Measurements from ENCODE around the gene NCOA3.
"Not testable (repeated sequence)": the region's sequence is repeated elsewhere in the genome, so short reads cannot be mapped to it uniquely, and the experiment has no call there.

Gene NCOA3

GRCh38 chr20:47551222-47551621 is 49.5 kb downstream of the NCOA3 start:
- H3K4me3 ChIP-seq (ENCODE audit: low read length in 2 of 2) = no peak overlapping the region
- no peak overlapping the region for H3K27ac ChIP-seq (ENCODE audit: low read depth in 2 of 2, low read length in 2 of 2)
- peaks cover 0 to 3% of the 10 kb centered on the region in 2 donors for H3K36me3 ChIP-seq (ENCODE audit: control insufficient read depth in 2 of 2, insufficient read depth in 2 of 2, low read length in 2 of 2)
- H3K27me3 ChIP-seq (ENCODE audit: control insufficient read depth in 2 of 2, insufficient read depth in 2 of 2, low read length in 2 of 2) = no peaks in the 10 kb centered on the region
- H3K9me3 ChIP-seq (ENCODE audit: control insufficient read depth in 2 of 2, low read length in 2 of 2) = no peaks in the 10 kb centered on the region
- no peak overlapping the region for H3K9ac ChIP-seq (ENCODE audit: low read depth in 1 of 2, low read length in 2 of 2)
- H3K4me1 ChIP-seq (ENCODE audit: control insufficient read depth in 2 of 2, insufficient read depth in 2 of 2, low read length in 2 of 2) = no peaks in the 10 kb centered on the region

GRCh38 chr20:47551841-47552240 is 50.2 kb downstream of the NCOA3 start:
- Histone ChIP-seq H3K27me3 (ENCODE audit: control insufficient read depth in 2 of 2, insufficient read depth in 2 of 2, low read length in 2 of 2) (no peaks in the 10 kb centered on the region), H3K4me1 (ENCODE audit: control insufficient read depth in 2 of 2, insufficient read depth in 2 of 2, low read length in 2 of 2) (no peaks in the 10 kb centered on the region), H3K36me3 (ENCODE audit: control insufficient read depth in 2 of 2, insufficient read depth in 2 of 2, low read length in 2 of 2) (peaks cover 0 to 3% of the 10 kb centered on the region in 2 donors), H3K9ac (ENCODE audit: low read depth in 1 of 2, low read length in 2 of 2) (no peak overlapping the region), H3K27ac (ENCODE audit: low read depth in 2 of 2, low read length in 2 of 2) (no peak overlapping the region), H3K9me3 (ENCODE audit: control insufficient read depth in 2 of 2, low read length in 2 of 2) (no peaks in the 10 kb centered on the region), H3K4me3 (ENCODE audit: low read length in 2 of 2) (no peak overlapping the region)

- Histone ChIP-seq H3K27ac (ENCODE audit: low read depth in 2 of 2, low read length in 2 of 2) (no peak overlapping the region), H3K4me3 (ENCODE audit: low read length in 2 of 2) (no peak overlapping the region), H3K4me1 (ENCODE audit: control insufficient read depth in 2 of 2, insufficient read depth in 2 of 2, low read length in 2 of 2) (peaks cover 0 to 2% of the 10 kb centered on the region in 2 donors), H3K27me3 (ENCODE audit: control insufficient read depth in 2 of 2, insufficient read depth in 2 of 2, low read length in 2 of 2) (no peaks in the 10 kb centered on the region), H3K36me3 (ENCODE audit: control insufficient read depth in 2 of 2, insufficient read depth in 2 of 2, low read length in 2 of 2) (peaks cover 0 to 3% of the 10 kb centered on the region in 2 donors), H3K9ac (ENCODE audit: low read depth in 1 of 2, low read length in 2 of 2) (no peak overlapping the region), H3K9me3 (ENCODE audit: control insufficient read depth in 2 of 2, low read length in 2 of 2) (no peaks in the 10 kb centered on the region)
These were observed 51.3 kb downstream of the NCOA3 start for GRCh38 chr20:47552996-47553395.

GRCh38 chr20:47553594-47554235 is 52.0 kb downstream of the NCOA3 start:
- not testable (repeated sequence) for H3K27me3 ChIP-seq (ENCODE audit: control insufficient read depth in 2 of 2, insufficient read depth in 2 of 2, low read length in 2 of 2); H3K36me3 ChIP-seq (ENCODE audit: control insufficient read depth in 2 of 2, insufficient read depth in 2 of 2, low read length in 2 of 2); H3K9ac ChIP-seq (ENCODE audit: low read depth in 1 of 2, low read length in 2 of 2); H3K4me3 ChIP-seq (ENCODE audit: low read length in 2 of 2); H3K27ac ChIP-seq (ENCODE audit: low read depth in 2 of 2, low read length in 2 of 2); H3K9me3 ChIP-seq (ENCODE audit: control insufficient read depth in 2 of 2, low read length in 2 of 2); H3K4me1 ChIP-seq (ENCODE audit: control insufficient read depth in 2 of 2, insufficient read depth in 2 of 2, low read length in 2 of 2)

GRCh38 chr20:47554283-47554682 is 52.6 kb downstream of the NCOA3 start:
- not testable (repeated sequence) for H3K27ac ChIP-seq (ENCODE audit: low read depth in 2 of 2, low read length in 2 of 2); H3K4me3 ChIP-seq (ENCODE audit: low read length in 2 of 2); H3K9ac ChIP-seq (ENCODE audit: low read depth in 1 of 2, low read length in 2 of 2); H3K36me3 ChIP-seq (ENCODE audit: control insufficient read depth in 2 of 2, insufficient read depth in 2 of 2, low read length in 2 of 2); H3K4me1 ChIP-seq (ENCODE audit: control insufficient read depth in 2 of 2, insufficient read depth in 2 of 2, low read length in 2 of 2); H3K27me3 ChIP-seq (ENCODE audit: control insufficient read depth in 2 of 2, insufficient read depth in 2 of 2, low read length in 2 of 2); H3K9me3 ChIP-seq (ENCODE audit: control insufficient read depth in 2 of 2, low read length in 2 of 2)

- peaks cover 0 to 5% of the 10 kb centered on the region in 2 donors for H3K4me1 ChIP-seq (ENCODE audit: control insufficient read depth in 2 of 2, insufficient read depth in 2 of 2, low read length in 2 of 2)
- H3K9ac ChIP-seq (ENCODE audit: low read depth in 1 of 2, low read length in 2 of 2) = no peak overlapping the region
- H3K4me3 ChIP-seq (ENCODE audit: low read length in 2 of 2) = no peak overlapping the region
- no peaks in the 10 kb centered on the region for H3K27me3 ChIP-seq (ENCODE audit: control insufficient read depth in 2 of 2, insufficient read depth in 2 of 2, low read length in 2 of 2)
- H3K36me3 ChIP-seq (ENCODE audit: control insufficient read depth in 2 of 2, insufficient read depth in 2 of 2, low read length in 2 of 2) = peaks cover 0 to 3% of the 10 kb centered on the region in 2 donors
- H3K9me3 ChIP-seq (ENCODE audit: control insufficient read depth in 2 of 2, low read length in 2 of 2) = no peaks in the 10 kb centered on the region
- no peak overlapping the region for H3K27ac ChIP-seq (ENCODE audit: low read depth in 2 of 2, low read length in 2 of 2)
These were observed 55.5 kb downstream of the NCOA3 start for GRCh38 chr20:47557218-47557617.

GRCh38 chr20:47557791-47558190 is 56.1 kb downstream of the NCOA3 start:
- Histone ChIP-seq H3K36me3 (ENCODE audit: control insufficient read depth in 2 of 2, insufficient read depth in 2 of 2, low read length in 2 of 2) (peaks cover 0 to 3% of the 10 kb centered on the region in 2 donors), H3K4me3 (ENCODE audit: low read length in 2 of 2) (no peak overlapping the region), H3K9me3 (ENCODE audit: control insufficient read depth in 2 of 2, low read length in 2 of 2) (no peaks in the 10 kb centered on the region), H3K27me3 (ENCODE audit: control insufficient read depth in 2 of 2, insufficient read depth in 2 of 2, low read length in 2 of 2) (no peaks in the 10 kb centered on the region), H3K9ac (ENCODE audit: low read depth in 1 of 2, low read length in 2 of 2) (no peak overlapping the region), H3K27ac (ENCODE audit: low read depth in 2 of 2, low read length in 2 of 2) (no peak overlapping the region), H3K4me1 (ENCODE audit: control insufficient read depth in 2 of 2, insufficient read depth in 2 of 2, low read length in 2 of 2) (peaks cover 0 to 5% of the 10 kb centered on the region in 2 donors)

GRCh38 chr20:47558295-47559066 is 56.8 kb downstream of the NCOA3 start:
- H3K36me3 ChIP-seq (ENCODE audit: control insufficient read depth in 2 of 2, insufficient read depth in 2 of 2, low read length in 2 of 2) = peaks cover 0 to 3% of the 10 kb centered on the region in 2 donors
- no peaks in the 10 kb centered on the region for H3K27me3 ChIP-seq (ENCODE audit: control insufficient read depth in 2 of 2, insufficient read depth in 2 of 2, low read length in 2 of 2)
- H3K4me3 ChIP-seq (ENCODE audit: low read length in 2 of 2) = no peak overlapping the region
- peak overlapping the region; percentile 5 to 10 for H3K27ac ChIP-seq (ENCODE audit: low read depth in 2 of 2, low read length in 2 of 2)
- H3K9ac ChIP-seq (ENCODE audit: low read depth in 1 of 2, low read length in 2 of 2) = no peak overlapping the region
- no peaks in the 10 kb centered on the region for H3K9me3 ChIP-seq (ENCODE audit: control insufficient read depth in 2 of 2, low read length in 2 of 2)
- H3K4me1 ChIP-seq (ENCODE audit: control insufficient read depth in 2 of 2, insufficient read depth in 2 of 2, low read length in 2 of 2) = peaks cover 0 to 5% of the 10 kb centered on the region in 2 donors

GRCh38 chr20:47559141-47559540 is 57.5 kb downstream of the NCOA3 start:
- H3K4me1 ChIP-seq (ENCODE audit: control insufficient read depth in 2 of 2, insufficient read depth in 2 of 2, low read length in 2 of 2) = peaks cover 0 to 6% of the 10 kb centered on the region in 2 donors
- H3K27me3 ChIP-seq (ENCODE audit: control insufficient read depth in 2 of 2, insufficient read depth in 2 of 2, low read length in 2 of 2) = no peaks in the 10 kb centered on the region
- no peaks in the 10 kb centered on the region for H3K9me3 ChIP-seq (ENCODE audit: control insufficient read depth in 2 of 2, low read length in 2 of 2)
- H3K27ac ChIP-seq (ENCODE audit: low read depth in 2 of 2, low read length in 2 of 2) = peak overlapping the region; percentile 5 to 10
- no peak overlapping the region for H3K4me3 ChIP-seq (ENCODE audit: low read length in 2 of 2)
- peaks cover 0 to 3% of the 10 kb centered on the region in 2 donors for H3K36me3 ChIP-seq (ENCODE audit: control insufficient read depth in 2 of 2, insufficient read depth in 2 of 2, low read length in 2 of 2)
- no peak overlapping the region for H3K9ac ChIP-seq (ENCODE audit: low read depth in 1 of 2, low read length in 2 of 2)

GRCh38 chr20:47561180-47561579 is 59.5 kb downstream of the NCOA3 start:
- Histone ChIP-seq H3K27ac (ENCODE audit: low read depth in 2 of 2, low read length in 2 of 2) (no peak overlapping the region), H3K27me3 (ENCODE audit: control insufficient read depth in 2 of 2, insufficient read depth in 2 of 2, low read length in 2 of 2) (no peaks in the 10 kb centered on the region), H3K4me1 (ENCODE audit: control insufficient read depth in 2 of 2, insufficient read depth in 2 of 2, low read length in 2 of 2) (peaks cover 0 to 10% of the 10 kb centered on the region in 2 donors), H3K9me3 (ENCODE audit: control insufficient read depth in 2 of 2, low read length in 2 of 2) (no peaks in the 10 kb centered on the region), H3K36me3 (ENCODE audit: control insufficient read depth in 2 of 2, insufficient read depth in 2 of 2, low read length in 2 of 2) (no peaks in the 10 kb centered on the region), H3K9ac (ENCODE audit: low read depth in 1 of 2, low read length in 2 of 2) (no peak overlapping the region), H3K4me3 (ENCODE audit: low read length in 2 of 2) (no peak overlapping the region)

All from mucosa of rectum (tissue), 2 donors.